Thyroid gland (tissue), 4 donors: ENCODE measurements around the gene FITM1. TPM values are rescaled to one million over a fixed set of nuclear protein-coding genes. Genes with fewer than 3 reads are reported as not detected.
A peak's percentile ranks its signal among the peaks of the same experiment; 100 is the strongest.

Source experiments
- DNase-seq, 2 donors: peaks; one replicate each; pipeline ENCODE4 v3.0.0-alpha.2; 2019
- H3K27ac ChIP-seq, 3 donors: fragments of 200-600 bp; sonication (generic); 1 replicate in 2 of 3; 2 replicates in 1 of 3; pipeline ENCODE4 v1.5.1; 2016 to 2019; ENCODE audit warnings: mild to moderate bottlenecking in 1 of 3, moderate library complexity in 1 of 3
- H3K27me3 ChIP-seq: fragments of 200-600 bp; sonication (generic); one replicate; pipeline ENCODE4 v1.5.1; 2019
- H3K36me3 ChIP-seq, 2 donors: fragments of 200-600 bp; sonication (generic); one replicate each; pipeline ENCODE4 v1.5.1; 2016 to 2019
- H3K4me1 ChIP-seq, 2 donors: fragments of 200-600 bp; sonication (generic); one replicate each; pipeline ENCODE4 v1.5.1; 2017 to 2019
- H3K4me3 ChIP-seq, 3 donors: fragments of 200-600 bp; sonication (generic); replicated peaks in 1 of 3; 1 replicate in 2 of 3; 2 replicates in 1 of 3; pipeline ENCODE4 v1.5.1; 2016; ENCODE audit warnings: mild to moderate bottlenecking in 1 of 3
- H3K9me3 ChIP-seq: fragments of 200-600 bp; sonication (generic); one replicate; pipeline ENCODE4 v1.5.1; 2017
- POLR2A ChIP-seq, 2 donors: fragments of 450-650 bp; IDR thresholded peaks; one replicate each; pipeline ENCODE4 v1.6.1; 2017; ENCODE audit warnings: antibody characterized with exemption in 2 of 2, mild to moderate bottlenecking in 2 of 2, moderate library complexity in 1 of 2
- WGBS, 2 donors: methylation state at CpG; one replicate each; pipeline ENCODE4 v1.1.5; 2017; 5-methylcytosine and 5-hydroxymethylcytosine counted together
- intact Hi-C: fragments of 100-400 bp; cut with DNase I; formaldehyde crosslinking; loops from one replicate; pipeline ENCODE4 v1.15.1; 2023
- total RNA-seq, 4 donors: library from RNA; depleted of rRNA; stranded (reverse); fragments of >200 nt; gene quantifications; one replicate each; pipeline ENCODE4 v1.2.3, GENCODE V29; 2016
- TF ChIP-seq, protein P1 (sequence below), 6 experiments: fragments of 200-600 bp in 3 of 6; fragments of 450-650 bp in 3 of 6; sonication (generic) in 3 of 6; IDR thresholded peaks; one replicate each; pipeline ENCODE4 v1.5.1; 2016 to 2019; ENCODE audit warnings: antibody characterized with exemption in 6 of 6, mild to moderate bottlenecking in 2 of 6, inconsistent platforms in 1 of 6, moderate library complexity in 1 of 6

FITM1 gene
- total RNA-seq, 4 donors from 2014 or later, result 0.63 to 3.5 (median 2.7) TPM; not detected in 1

DNA sequence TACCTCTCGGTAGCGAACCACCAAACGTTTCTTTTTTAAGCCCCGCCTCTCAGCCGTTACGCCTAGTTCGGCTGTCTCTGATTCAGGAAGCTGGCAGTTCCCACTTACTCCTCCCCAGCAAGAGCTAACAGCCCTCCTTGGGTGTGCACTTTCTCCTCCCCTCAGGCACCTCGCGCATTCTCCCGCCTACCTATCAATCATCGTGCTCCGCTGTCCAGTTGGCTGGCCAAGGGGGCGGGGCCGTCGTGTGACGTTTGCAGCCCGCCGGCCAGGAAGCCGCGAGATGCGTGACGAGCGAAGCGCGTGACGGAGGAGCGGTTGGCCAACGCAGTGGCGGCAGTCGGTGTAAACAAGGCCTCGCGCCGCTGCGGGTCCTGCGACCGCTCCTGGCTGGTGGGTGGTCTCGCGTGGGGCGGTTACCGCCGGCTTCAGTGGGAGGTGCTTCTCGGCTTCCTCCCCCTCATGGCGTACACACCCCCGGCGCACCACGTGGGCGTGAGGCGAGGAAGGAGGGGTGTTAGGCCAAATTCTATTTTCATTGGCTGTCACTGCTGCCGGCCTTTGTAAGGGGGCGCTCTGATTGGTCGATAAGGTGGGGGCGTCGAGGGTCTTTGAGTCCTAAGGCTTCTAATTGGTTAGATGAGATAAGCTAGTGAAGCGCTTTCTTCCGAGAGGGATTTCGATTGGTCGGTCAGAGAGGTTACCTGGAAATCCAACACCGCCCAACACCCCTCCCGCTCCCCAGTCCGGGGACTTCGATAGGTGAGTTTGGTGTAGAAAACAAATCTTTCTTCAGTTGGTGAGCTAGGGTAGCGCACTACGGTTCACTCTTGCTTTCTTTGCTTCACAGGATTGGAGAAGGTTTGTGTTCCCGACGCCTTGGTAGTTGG is 15.7 kb upstream of the FITM1 start, which contains the start of the genes DCAF11 and NRL:
Gene DCAF11 (plus strand): TSS at position 246 of the 890 bp plus-strand sequence. CDS start 818 bp downstream, outside the sequence.
Gene NRL (minus strand): TSS at position 418 of the 890 bp plus-strand sequence. CDS start 32,101 bp downstream, outside the sequence.
- TF ChIP-seq POLR2A (IDR thresholded peaks at IDR 0.05), result peak; percentile 41 to 66
- TF ChIP-seq, protein P1, sequence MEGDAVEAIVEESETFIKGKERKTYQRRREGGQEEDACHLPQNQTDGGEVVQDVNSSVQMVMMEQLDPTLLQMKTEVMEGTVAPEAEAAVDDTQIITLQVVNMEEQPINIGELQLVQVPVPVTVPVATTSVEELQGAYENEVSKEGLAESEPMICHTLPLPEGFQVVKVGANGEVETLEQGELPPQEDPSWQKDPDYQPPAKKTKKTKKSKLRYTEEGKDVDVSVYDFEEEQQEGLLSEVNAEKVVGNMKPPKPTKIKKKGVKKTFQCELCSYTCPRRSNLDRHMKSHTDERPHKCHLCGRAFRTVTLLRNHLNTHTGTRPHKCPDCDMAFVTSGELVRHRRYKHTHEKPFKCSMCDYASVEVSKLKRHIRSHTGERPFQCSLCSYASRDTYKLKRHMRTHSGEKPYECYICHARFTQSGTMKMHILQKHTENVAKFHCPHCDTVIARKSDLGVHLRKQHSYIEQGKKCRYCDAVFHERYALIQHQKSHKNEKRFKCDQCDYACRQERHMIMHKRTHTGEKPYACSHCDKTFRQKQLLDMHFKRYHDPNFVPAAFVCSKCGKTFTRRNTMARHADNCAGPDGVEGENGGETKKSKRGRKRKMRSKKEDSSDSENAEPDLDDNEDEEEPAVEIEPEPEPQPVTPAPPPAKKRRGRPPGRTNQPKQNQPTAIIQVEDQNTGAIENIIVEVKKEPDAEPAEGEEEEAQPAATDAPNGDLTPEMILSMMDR (IDR thresholded peaks at IDR 0.05), result no peak
- peak; percentile 99 for DNase-seq
- Histone ChIP-seq H3K9me3 (no peaks in the 10 kb centered on the region), H3K27ac (peak within 1 kb of the TSS; percentile 98 to 100 (median 99)), H3K4me1 (peaks cover 13 to 14% of the 10 kb centered on the region in 2 donors), H3K36me3 (peaks cover 16 to 25% of the 10 kb centered on the region in 2 donors), H3K27me3 (no peaks in the 10 kb centered on the region), H3K4me3 (peak within 1 kb of the TSS; percentile 63 to 97 (median 90))
- 0% methylated on average over 32 to 45 of the region's 65 CpGs for WGBS, 2 donors
- intact Hi-C loops, result no loop called here

DNA sequence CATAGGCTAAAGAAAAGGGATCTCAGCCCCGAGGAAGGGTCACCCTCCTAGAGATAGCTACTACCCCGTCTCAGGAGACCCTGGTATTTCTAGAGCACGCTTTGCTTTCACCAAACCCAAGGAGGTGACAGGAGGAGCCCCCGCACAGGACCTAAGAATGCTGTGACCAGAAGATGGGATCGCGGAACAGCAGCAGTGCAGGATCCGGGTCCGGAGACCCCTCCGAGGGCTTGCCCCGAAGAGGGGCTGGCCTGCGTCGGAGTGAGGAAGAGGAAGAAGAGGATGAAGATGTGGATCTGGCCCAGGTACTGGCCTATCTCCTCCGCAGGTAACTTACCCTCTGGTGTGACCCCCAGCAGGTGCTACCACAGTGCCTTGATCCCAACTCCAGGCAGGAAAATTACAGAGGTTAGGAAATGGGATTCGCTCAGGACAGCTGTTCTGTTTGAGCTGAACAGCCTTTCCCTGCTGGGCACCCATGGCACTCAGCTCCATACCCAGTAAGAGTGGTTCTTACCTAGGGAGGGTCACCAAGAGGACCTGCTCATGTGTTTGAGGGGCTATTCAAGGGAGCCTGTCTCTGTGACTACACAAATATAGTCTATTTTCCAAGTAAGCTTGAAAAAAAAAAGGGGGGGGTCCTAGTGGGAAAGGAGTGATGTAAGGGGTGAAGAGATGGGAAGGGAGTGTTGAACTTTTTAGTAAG is 14.9 kb upstream of the FITM1 start:
- intact Hi-C loops, result no loop called here
- Histone ChIP-seq H3K4me3 (peak overlapping the region; percentile 60 to 82 (median 63)), H3K9me3 (no peaks in the 10 kb centered on the region), H3K4me1 (peaks cover 13 to 14% of the 10 kb centered on the region in 2 donors), H3K27me3 (no peaks in the 10 kb centered on the region), H3K36me3 (peaks cover 24 to 31% of the 10 kb centered on the region in 2 donors), H3K27ac (peak overlapping the region; percentile 11 to 100 (median 98))
- TF ChIP-seq POLR2A (IDR thresholded peaks at IDR 0.05), result no peak
- TF ChIP-seq, protein P1 (IDR thresholded peaks at IDR 0.05), result no peak
- no peak for DNase-seq
- 3% methylated on average over 10 to 14 of the region's 14 CpGs for WGBS, 2 donors

- Histone ChIP-seq H3K36me3 (peaks cover 31 to 38% of the 10 kb centered on the region in 2 donors), H3K27me3 (no peaks in the 10 kb centered on the region), H3K4me3 (peak overlapping the region in 2 of 3 donors; percentile 60 to 63), H3K9me3 (no peaks in the 10 kb centered on the region), H3K4me1 (peaks cover 13 to 14% of the 10 kb centered on the region in 2 donors), H3K27ac (no peak overlapping the region)
- intact Hi-C loops, result no loop called here
- WGBS, 2 donors, result 58 to 76% methylated on average over 6 of the region's 6 CpGs
- TF ChIP-seq, protein P1 (IDR thresholded peaks at IDR 0.05), result no peak
- TF ChIP-seq POLR2A (IDR thresholded peaks at IDR 0.05), result no peak
- no peak for DNase-seq
Measured at GRCh38 chr14:24116128-24116814, 14.2 kb upstream of the FITM1 start.

DNA sequence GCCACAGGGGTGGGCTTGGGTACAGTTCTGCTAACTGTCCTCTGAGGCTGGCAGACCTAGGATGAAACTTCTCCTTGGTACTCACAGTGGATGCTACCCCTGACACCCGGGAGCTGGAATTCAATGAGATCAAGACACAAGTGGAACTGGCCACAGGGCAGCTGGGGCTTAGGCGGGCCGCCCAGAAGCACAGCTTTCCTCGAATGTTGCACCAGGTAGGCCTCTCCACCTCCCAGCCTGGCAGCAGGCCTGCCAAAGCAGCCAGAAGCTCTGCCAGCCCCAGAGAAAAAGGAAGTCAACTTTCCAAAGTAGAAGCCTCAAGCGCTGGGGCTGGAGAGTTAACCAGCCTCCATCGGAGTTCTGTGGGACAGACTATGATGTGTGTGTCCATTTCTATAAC is 13.3 kb upstream of the FITM1 start:
- no peak for DNase-seq
- TF ChIP-seq, protein P1 (IDR thresholded peaks at IDR 0.05), result no peak
- no peak for TF ChIP-seq POLR2A (IDR thresholded peaks at IDR 0.05)
- intact Hi-C loops, result no loop called here
- Histone ChIP-seq H3K27ac (no peak overlapping the region), H3K36me3 (peaks cover 40 to 47% of the 10 kb centered on the region in 2 donors), H3K9me3 (no peaks in the 10 kb centered on the region), H3K4me3 (no peak overlapping the region), H3K27me3 (no peaks in the 10 kb centered on the region), H3K4me1 (peaks cover 13 to 14% of the 10 kb centered on the region in 2 donors)
- 90% methylated on average over 6 of the region's 6 CpGs for WGBS, 2 donors
